ENCODE measurements around the gene MATN4.

The MATN4 gene

GRCh38 chr20:45313065-45313695, 5.1 kb upstream of the MATN4 start:
- DNase-seq: no peak

- DNase-seq: no peak
Observed at GRCh38 chr20:45312241-45312640, 4.1 kb upstream of the MATN4 start.

GRCh38 chr20:45311589-45312211, 3.6 kb upstream of the MATN4 start:
- DNase-seq: no peak

- no peak for DNase-seq
Observed at GRCh38 chr20:45309075-45309474, 976 bp upstream of the MATN4 start.

- no peak for DNase-seq
Observed at GRCh38 chr20:45307076-45307640, 941 bp downstream of the MATN4 start.

GRCh38 chr20:45306431-45306982, 1.6 kb downstream of the MATN4 start, which contains the start of gene RBPJL:
Gene RBPJL (plus strand): TSS chr20:45306840. CDS start chr20:45306923, 83 bp downstream.
- no peak for DNase-seq

GRCh38 chr20:45305262-45305661, 2.8 kb downstream of the MATN4 start:
- no peak for DNase-seq

- no peak for DNase-seq
Observed at GRCh38 chr20:45304464-45304999, 3.6 kb downstream of the MATN4 start.

- DNase-seq: no peak
Observed at GRCh38 chr20:45303586-45304463, 4.3 kb downstream of the MATN4 start.

GRCh38 chr20:45301824-45302271, 6.3 kb downstream of the MATN4 start:
- DNase-seq: no peak

- no peak for DNase-seq
Observed at GRCh38 chr20:45300961-45301360, 7.1 kb downstream of the MATN4 start.

GRCh38 chr20:45299786-45300185, 8.3 kb downstream of the MATN4 start:
- DNase-seq: no peak

- no peak for DNase-seq
Observed at GRCh38 chr20:45297786-45298497, 10.2 kb downstream of the MATN4 start.

GRCh38 chr20:45294659-45295058, 13.4 kb downstream of the MATN4 start:
- DNase-seq: no peak

GRCh38 chr20:45294003-45294368, 14.1 kb downstream of the MATN4 start:
- DNase-seq: no peak

- no peak for DNase-seq
Observed at GRCh38 chr20:45293041-45294002, 14.8 kb downstream of the MATN4 start.

- DNase-seq: no peak
Observed at GRCh38 chr20:45292343-45292742, 15.8 kb downstream of the MATN4 start.

GRCh38 chr20:45291526-45291925, 16.6 kb downstream of the MATN4 start:
- DNase-seq: no peak

GRCh38 chr20:45290677-45291355, 17.3 kb downstream of the MATN4 start:
- DNase-seq: peak; percentile 44

GRCh38 chr20:45289942-45290676, 18.0 kb downstream of the MATN4 start:
- DNase-seq: no peak
